Trophoblast cell (in vitro differentiated cells and primary cell): ENCODE results near the gene TIGIT.

Experiments used
- DNase-seq, 2 donors: peaks; one replicate each; pipeline ENCODE4 v3.0.0-alpha.2; 2016
- H2AFZ ChIP-seq: 2 replicates; pipeline ENCODE4 v1.6.1; 2013; ENCODE audit warnings: low read length, moderate library complexity, mild to moderate bottlenecking; ENCODE audit not compliant: insufficient read depth, poor library complexity
- H2AK5ac ChIP-seq: 2 replicates; pipeline ENCODE4 v1.6.1; 2013; ENCODE audit warnings: mild to moderate bottlenecking, low read length
- H2BK120ac ChIP-seq: 2 replicates; pipeline ENCODE4 v1.6.1; 2013; ENCODE audit warnings: low read length, mild to moderate bottlenecking, moderate library complexity; ENCODE audit not compliant: insufficient read depth, poor library complexity
- H2BK12ac ChIP-seq: 2 replicates; pipeline ENCODE4 v1.6.1; 2013; ENCODE audit warnings: mild to moderate bottlenecking, low read length, moderate library complexity
- H2BK5ac ChIP-seq: 2 replicates; pipeline ENCODE4 v1.6.1; 2013; ENCODE audit warnings: low read length, low read depth, moderate library complexity, mild to moderate bottlenecking; ENCODE audit not compliant: poor library complexity
- H3K14ac ChIP-seq: 2 replicates; pipeline ENCODE4 v1.6.1; 2013; ENCODE audit warnings: mild to moderate bottlenecking, low read length
- H3K18ac ChIP-seq: 2 replicates; pipeline ENCODE4 v1.6.1; 2013; ENCODE audit warnings: mild to moderate bottlenecking, low read length
- H3K23ac ChIP-seq: 2 replicates; pipeline ENCODE4 v1.6.1; 2013; ENCODE audit warnings: low read length
- H3K27ac ChIP-seq: 2 replicates; pipeline ENCODE4 v1.5.1; 2013; ENCODE audit warnings: low read depth, mild to moderate bottlenecking, inconsistent platforms, low read length, moderate library complexity
- H3K27me3 ChIP-seq: 2 replicates; pipeline ENCODE4 v1.6.1; 2013; ENCODE audit warnings: inconsistent platforms, mild to moderate bottlenecking, low read length, moderate library complexity; ENCODE audit not compliant: insufficient read depth
- H3K36me3 ChIP-seq, 2 experiments: 1 replicate in 1 of 2; 2 replicates in 1 of 2; pipeline ENCODE4 v1.6.1; 2013; ENCODE audit warnings: low read length in 2 of 2, mild to moderate bottlenecking in 2 of 2, moderate library complexity in 1 of 2; ENCODE audit not compliant: insufficient read depth in 2 of 2, control insufficient read depth in 1 of 2
- H3K4ac ChIP-seq: 2 replicates; pipeline ENCODE4 v1.6.1; 2013; ENCODE audit warnings: low read depth, mild to moderate bottlenecking, low read length, moderate library complexity
- H3K4me1 ChIP-seq, 2 experiments: 1 replicate in 1 of 2; 2 replicates in 1 of 2; pipeline ENCODE4 v1.6.1; 2013; ENCODE audit warnings: low read length in 2 of 2, mild to moderate bottlenecking in 2 of 2, moderate library complexity in 1 of 2; ENCODE audit not compliant: insufficient read depth in 2 of 2, control insufficient read depth in 1 of 2
- H3K4me2 ChIP-seq: 2 replicates; pipeline ENCODE4 v1.6.1; 2013; ENCODE audit warnings: inconsistent platforms, mild to moderate bottlenecking, low read length, moderate library complexity
- H3K4me3 ChIP-seq: 2 replicates; pipeline ENCODE4 v1.5.1; 2013; ENCODE audit warnings: mild to moderate bottlenecking, low read depth, low read length, inconsistent platforms
- H3K79me1 ChIP-seq: one replicate; pipeline ENCODE4 v1.6.1; 2013; ENCODE audit warnings: low read length
- H3K79me2 ChIP-seq: 2 replicates; pipeline ENCODE4 v1.6.1; 2013; ENCODE audit warnings: low read length, mild to moderate bottlenecking; ENCODE audit not compliant: control insufficient read depth, insufficient read depth, poor library complexity
- H3K9ac ChIP-seq: 2 replicates; pipeline ENCODE4 v1.6.1; 2013; ENCODE audit warnings: mild to moderate bottlenecking, low read length
- H3K9me3 ChIP-seq: 2 replicates; pipeline ENCODE4 v1.6.1; 2013; ENCODE audit warnings: low read depth, mild to moderate bottlenecking, control low read depth, inconsistent platforms, low read length; ENCODE audit not compliant: insufficient read depth
- H4K12ac ChIP-seq: 2 replicates; pipeline ENCODE4 v1.6.1; 2013; ENCODE audit warnings: low read depth, mild to moderate bottlenecking, low read length, moderate library complexity
- H4K8ac ChIP-seq: 2 replicates; pipeline ENCODE4 v1.6.1; 2013; ENCODE audit warnings: low read depth, mild to moderate bottlenecking, low read length, moderate library complexity
- H4K91ac ChIP-seq: one replicate; pipeline ENCODE4 v1.6.1; 2013; ENCODE audit warnings: low read depth, mild to moderate bottlenecking, low read length, moderate library complexity
- WGBS: extraction: QIAGEN DNeasy Blood & Tissue Kit; methylation state at CpG from one replicate; pipeline ENCODE4 v1.1.7; 2013; ENCODE audit warnings: missing lambda C conversion rate; ENCODE audit not compliant: insufficient read length, insufficient coverage; ENCODE audit errors: extremely low coverage; 5-methylcytosine and 5-hydroxymethylcytosine counted together

TIGIT gene

DNA sequence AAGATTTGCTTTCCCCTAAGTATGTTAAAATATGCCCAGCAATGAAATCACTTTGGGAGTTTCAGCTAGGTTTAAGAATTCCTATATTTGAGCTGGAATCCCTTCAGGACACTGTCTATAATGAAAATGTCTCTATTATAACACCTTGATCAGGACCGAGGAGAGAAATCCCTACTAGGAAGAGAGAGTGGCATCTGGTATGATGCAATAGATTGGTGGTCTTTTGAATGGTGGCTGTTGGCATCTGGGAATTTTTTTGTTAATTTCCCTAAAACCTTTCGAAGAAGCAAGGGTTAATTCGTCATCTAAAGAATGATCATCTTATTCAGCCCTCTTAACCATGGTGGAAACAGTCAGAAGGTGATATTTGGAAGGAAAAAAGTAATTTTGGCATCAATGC is 43.0 kb downstream of the TIGIT start:
- H3K4ac ChIP-seq: no peak overlapping the region
- H3K4me2 ChIP-seq: no peak overlapping the region
- no peak overlapping the region for H2AFZ ChIP-seq
- no peak overlapping the region for H2BK12ac ChIP-seq
- no peak overlapping the region for H2BK5ac ChIP-seq
- H3K14ac ChIP-seq: no peak overlapping the region
- H3K27ac ChIP-seq: no peak overlapping the region
- H4K8ac ChIP-seq: no peak overlapping the region
- H4K12ac ChIP-seq: no peak overlapping the region
- no CpG with 5 or more reads among the region's 3 CpGs for WGBS
- no peak overlapping the region for H3K4me3 ChIP-seq
- H3K18ac ChIP-seq: no peak overlapping the region
- H2AK5ac ChIP-seq: no peak overlapping the region
- H3K79me2 ChIP-seq: no peaks in the 10 kb centered on the region
- H3K27me3 ChIP-seq: no peaks in the 10 kb centered on the region
- H2BK120ac ChIP-seq: no peak overlapping the region
- no peaks in the 10 kb centered on the region for H3K36me3 ChIP-seq
- no peaks in the 10 kb centered on the region for H3K79me1 ChIP-seq
- no peak overlapping the region for H4K91ac ChIP-seq
- H3K9me3 ChIP-seq: no peaks in the 10 kb centered on the region
- H3K23ac ChIP-seq: no peak overlapping the region
- no peak for DNase-seq
- H3K4me1 ChIP-seq: no peaks in the 10 kb centered on the region
- no peak overlapping the region for H3K9ac ChIP-seq

DNA sequence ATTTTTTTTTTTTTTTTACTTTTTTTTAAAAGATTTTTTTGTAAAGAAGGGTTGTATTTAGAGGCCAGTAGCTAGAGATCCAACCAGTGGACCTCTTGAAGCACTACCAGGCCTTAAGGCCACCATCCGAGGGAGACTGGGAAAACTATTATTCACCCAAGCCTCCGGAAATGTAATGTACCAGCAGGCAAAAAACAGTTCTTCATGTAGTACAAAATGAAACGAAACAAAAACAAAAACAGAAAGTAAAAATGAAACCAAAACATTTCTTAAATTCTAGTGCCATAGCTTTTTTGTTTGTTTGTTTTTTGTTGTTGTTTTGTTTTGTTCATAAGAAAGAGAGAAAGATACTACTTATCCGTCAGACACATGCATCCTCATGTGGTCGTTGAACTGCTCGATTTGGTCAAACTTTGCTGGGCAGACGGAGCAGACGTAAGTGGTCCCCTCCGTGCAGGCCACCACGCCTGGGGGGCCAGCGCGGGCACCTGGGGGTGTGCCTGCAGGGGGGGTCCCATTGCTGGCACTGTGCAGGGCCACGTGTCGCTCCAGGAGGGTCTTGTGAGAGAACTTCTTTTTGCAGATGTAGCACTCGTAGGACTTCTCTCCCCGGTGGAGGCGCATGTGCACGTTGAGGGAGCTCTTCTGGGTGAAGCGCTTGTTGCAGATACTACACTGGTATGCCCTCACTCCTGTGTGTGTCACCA is 45.0 kb downstream of the TIGIT start:
- Histone ChIP-seq H3K79me1 (no peaks in the 10 kb centered on the region), H4K8ac (no peak overlapping the region), H2BK120ac (no peak overlapping the region), H2BK12ac (no peak overlapping the region), H3K9me3 (no peaks in the 10 kb centered on the region), H3K79me2 (no peaks in the 10 kb centered on the region), H4K91ac (no peak overlapping the region), H3K4ac (no peak overlapping the region), H3K9ac (no peak overlapping the region), H3K4me3 (no peak overlapping the region), H3K14ac (no peak overlapping the region), H4K12ac (no peak overlapping the region), H3K4me2 (no peak overlapping the region), H3K18ac (no peak overlapping the region), H3K36me3 (no peaks in the 10 kb centered on the region), H2AFZ (no peak overlapping the region), H3K23ac (no peak overlapping the region), H2BK5ac (no peak overlapping the region), H2AK5ac (no peak overlapping the region), H3K4me1 (no peaks in the 10 kb centered on the region), H3K27ac (no peak overlapping the region), H3K27me3 (no peaks in the 10 kb centered on the region)
- no CpG with 5 or more reads among the region's 19 CpGs for WGBS
- DNase-seq: no peak

DNA sequence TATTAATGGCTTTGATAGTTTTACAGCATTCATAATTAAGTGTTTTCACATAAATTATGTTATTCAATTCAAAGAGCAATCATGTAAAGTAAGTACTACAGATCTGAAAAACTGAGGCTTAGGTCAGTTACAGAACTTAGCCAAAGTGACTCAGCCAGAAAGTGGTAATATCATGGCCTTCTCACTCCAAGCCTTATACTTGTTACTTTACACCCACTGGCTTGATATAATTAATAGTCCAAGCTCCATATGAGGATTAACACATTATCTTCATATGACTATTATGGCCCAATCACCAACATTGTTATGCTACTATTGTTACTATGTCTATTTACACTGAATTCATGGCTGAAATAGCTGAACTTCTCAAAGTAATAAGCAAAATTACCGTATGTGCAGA is 50.7 kb downstream of the TIGIT start:
- H3K23ac ChIP-seq: no peak overlapping the region
- no peak overlapping the region for H3K27ac ChIP-seq
- H3K27me3 ChIP-seq: no peaks in the 10 kb centered on the region
- no peak overlapping the region for H4K12ac ChIP-seq
- H2BK5ac ChIP-seq: no peak overlapping the region
- H3K9ac ChIP-seq: no peak overlapping the region
- no peak overlapping the region for H3K18ac ChIP-seq
- H3K36me3 ChIP-seq: no peaks in the 10 kb centered on the region
- H3K14ac ChIP-seq: no peak overlapping the region
- no peaks in the 10 kb centered on the region for H3K9me3 ChIP-seq
- H4K91ac ChIP-seq: no peak overlapping the region
- no peaks in the 10 kb centered on the region for H3K79me1 ChIP-seq
- H3K4ac ChIP-seq: no peak overlapping the region
- no peak overlapping the region for H2AFZ ChIP-seq
- H2BK120ac ChIP-seq: no peak overlapping the region
- no peaks in the 10 kb centered on the region for H3K4me1 ChIP-seq
- no peak overlapping the region for H2BK12ac ChIP-seq
- WGBS: no CpG with 5 or more reads among the region's 1 CpG
- no peak overlapping the region for H2AK5ac ChIP-seq
- DNase-seq: no peak
- no peak overlapping the region for H3K4me2 ChIP-seq
- no peaks in the 10 kb centered on the region for H3K79me2 ChIP-seq
- H4K8ac ChIP-seq: no peak overlapping the region
- H3K4me3 ChIP-seq: no peak overlapping the region

DNA sequence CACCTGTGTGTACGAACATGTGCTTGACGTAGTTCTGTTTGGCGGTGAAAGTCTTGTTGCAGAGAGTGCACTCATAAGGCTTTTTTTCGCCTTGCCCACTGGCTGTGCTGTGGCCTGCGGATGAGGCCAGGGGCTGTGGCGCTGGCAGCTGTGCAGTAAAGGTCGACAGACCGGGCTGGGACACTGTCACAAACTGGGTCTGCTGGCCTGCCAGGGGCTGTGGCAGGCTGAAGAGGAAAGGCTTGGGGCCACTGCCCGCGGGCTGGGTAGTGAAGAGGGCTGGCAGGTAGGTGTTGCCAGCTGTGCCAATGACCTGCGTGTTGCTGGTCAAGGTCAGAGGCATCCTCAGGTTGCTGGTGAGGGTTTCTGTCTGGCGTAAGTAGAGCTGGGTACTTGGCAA is 56.4 kb downstream of the TIGIT start:
- no peak overlapping the region for H3K18ac ChIP-seq
- H3K14ac ChIP-seq: no peak overlapping the region
- H3K27ac ChIP-seq: no peak overlapping the region
- H3K36me3 ChIP-seq: no peaks in the 10 kb centered on the region
- H3K27me3 ChIP-seq: no peaks in the 10 kb centered on the region
- no peak overlapping the region for H4K12ac ChIP-seq
- H3K4me1 ChIP-seq: peaks cover 3 to 5% of the 10 kb centered on the region in 2 experiments
- no peak overlapping the region for H3K9ac ChIP-seq
- no CpG with 5 or more reads among the region's 12 CpGs for WGBS
- H3K79me2 ChIP-seq: no peaks in the 10 kb centered on the region
- H2AK5ac ChIP-seq: no peak overlapping the region
- H3K79me1 ChIP-seq: no peaks in the 10 kb centered on the region
- no peak overlapping the region for H3K4me2 ChIP-seq
- H2BK5ac ChIP-seq: no peak overlapping the region
- peaks cover 11% of the 10 kb centered on the region for H3K9me3 ChIP-seq
- H4K8ac ChIP-seq: no peak overlapping the region
- H4K91ac ChIP-seq: no peak overlapping the region
- H3K4ac ChIP-seq: no peak overlapping the region
- DNase-seq: no peak
- H2BK12ac ChIP-seq: no peak overlapping the region
- H2AFZ ChIP-seq: no peak overlapping the region
- no peak overlapping the region for H2BK120ac ChIP-seq
- H3K4me3 ChIP-seq: no peak overlapping the region
- no peak overlapping the region for H3K23ac ChIP-seq
